ENCODE measurements around the gene NPR1. TPM values are rescaled to one million over a fixed set of nuclear protein-coding genes. Genes with fewer than 3 reads are reported as not detected.

The NPR1 gene
- polyA plus RNA-seq, 1 donor from 2014 or later = 0.45 TPM

GRCh38 chr1:153659175-153659534 is 19.3 kb upstream of the NPR1 start:
- Histone ChIP-seq H3K27ac (ENCODE audit: low read length) (peak overlapping the region; percentile 76), H3K79me2 (replicated peaks; ENCODE audit: insufficient read depth, low read length) (peaks cover 15% of the 10 kb centered on the region), H3K9me2 (ENCODE audit: insufficient read depth, low read length) (no peaks in the 10 kb centered on the region), H3K27me3 (ENCODE audit: insufficient read depth, low read depth, low read length) (no peaks in the 10 kb centered on the region), H3F3A (ENCODE audit: insufficient read depth, low read length, poor library complexity, severe bottlenecking) (peaks cover 3% of the 10 kb centered on the region), H3K4me2 (ENCODE audit: low read length) (peak overlapping the region; percentile 57), H4K20me1 (ENCODE audit: insufficient read depth) (no peaks in the 10 kb centered on the region), H2AFZ (ENCODE audit: low read depth, low read length) (peak overlapping the region; percentile 51), H3K9me3 (ENCODE audit: low read length) (no peaks in the 10 kb centered on the region), H3K36me3 (ENCODE audit: insufficient read depth, low read length) (no peaks in the 10 kb centered on the region), H3K4me3 (ENCODE audit: low read length) (peak overlapping the region; percentile 79), H3K9ac (ENCODE audit: low read length) (peak overlapping the region; percentile 86)
- TF ChIP-seq REST (IDR thresholded peaks at IDR 0.05; ENCODE audit: borderline replicate concordance) (no peak), POLR2AphosphoS5 (IDR thresholded peaks at IDR 0.05) (no peak), TAF1 (IDR thresholded peaks at IDR 0.05; ENCODE audit: low read depth) (no peak), MXI1 (conservative IDR thresholded peaks at IDR 0.05; ENCODE audit: poor library complexity, severe bottlenecking) (no peak), RAD21 (conservative IDR thresholded peaks at IDR 0.05) (no peak), EZH2 (IDR thresholded peaks at IDR 0.05; ENCODE audit: borderline replicate concordance, insufficient read depth, low read length, poor library complexity, severe bottlenecking) (no peak), CTCF (IDR thresholded peaks at IDR 0.05; ENCODE audit: poor library complexity, severe bottlenecking) (no peak), SMC3 (conservative IDR thresholded peaks at IDR 0.05; ENCODE audit: poor library complexity) (no peak), EP300 (conservative IDR thresholded peaks at IDR 0.05; ENCODE audit: poor library complexity, severe bottlenecking) (no peak)

GRCh38 chr1:153659656-153660055 is 18.8 kb upstream of the NPR1 start:
- Histone ChIP-seq H3K9me3 (ENCODE audit: low read length) (no peaks in the 10 kb centered on the region), H3K27me3 (ENCODE audit: insufficient read depth, low read depth, low read length) (no peaks in the 10 kb centered on the region), H3K4me2 (ENCODE audit: low read length) (peak overlapping the region; percentile 57), H3F3A (ENCODE audit: insufficient read depth, low read length, poor library complexity, severe bottlenecking) (peaks cover 3% of the 10 kb centered on the region), H3K9me2 (ENCODE audit: insufficient read depth, low read length) (no peaks in the 10 kb centered on the region), H3K36me3 (ENCODE audit: insufficient read depth, low read length) (no peaks in the 10 kb centered on the region), H3K9ac (ENCODE audit: low read length) (peak overlapping the region; percentile 86), H3K79me2 (replicated peaks; ENCODE audit: insufficient read depth, low read length) (peaks cover 15% of the 10 kb centered on the region), H3K27ac (ENCODE audit: low read length) (no peak overlapping the region), H4K20me1 (ENCODE audit: insufficient read depth) (no peaks in the 10 kb centered on the region), H2AFZ (ENCODE audit: low read depth, low read length) (no peak overlapping the region), H3K4me3 (ENCODE audit: low read length) (peak overlapping the region; percentile 79)
- TF ChIP-seq MXI1 (conservative IDR thresholded peaks at IDR 0.05; ENCODE audit: poor library complexity, severe bottlenecking) (no peak), POLR2AphosphoS5 (IDR thresholded peaks at IDR 0.05) (no peak), CTCF (IDR thresholded peaks at IDR 0.05; ENCODE audit: poor library complexity, severe bottlenecking) (no peak), EP300 (conservative IDR thresholded peaks at IDR 0.05; ENCODE audit: poor library complexity, severe bottlenecking) (no peak), RAD21 (conservative IDR thresholded peaks at IDR 0.05) (no peak), REST (IDR thresholded peaks at IDR 0.05; ENCODE audit: borderline replicate concordance) (no peak), SMC3 (conservative IDR thresholded peaks at IDR 0.05; ENCODE audit: poor library complexity) (no peak), EZH2 (IDR thresholded peaks at IDR 0.05; ENCODE audit: borderline replicate concordance, insufficient read depth, low read length, poor library complexity, severe bottlenecking) (no peak), TAF1 (IDR thresholded peaks at IDR 0.05; ENCODE audit: low read depth) (no peak)

Data from neural cell (in vitro differentiated cells).